CD8-positive, alpha-beta memory T cell (primary cell): Measurements from ENCODE around the gene ADK. TPM values are rescaled to one million over a fixed set of nuclear protein-coding genes. Genes with fewer than 3 reads are reported as not detected.

Experiments
- CTCF ChIA-PET: fragments of 350-600 bp; sonication (Branson Sonifier 250); formaldehyde crosslinking; loops from one replicate; lab custom pipeline; 2021; ENCODE audit warnings: antibody characterized with exemption; lab: Charles Lee
- POLR2A ChIA-PET: fragments of 350-600 bp; sonication (Branson Sonifier 250); formaldehyde crosslinking; loops from one replicate; lab custom pipeline; 2021; ENCODE audit warnings: antibody characterized with exemption; lab: Charles Lee
- DNase-seq, 5 donors: peaks; one replicate each; pipeline versions ENCODE4 v3.0.0 to v3.0.0-alpha.2; 2020 to 2022; ENCODE audit warnings: mixed read lengths in 1 of 5
- H3K27ac ChIP-seq: one replicate; pipeline ENCODE4 v1.7.0; 2013; ENCODE audit warnings: low read depth, mild to moderate bottlenecking, low read length, moderate library complexity
- H3K27me3 ChIP-seq: 2 replicates; pipeline ENCODE4 v1.7.0; 2013; ENCODE audit warnings: low read length, mild to moderate bottlenecking; ENCODE audit not compliant: insufficient read depth, poor library complexity, severe bottlenecking
- H3K36me3 ChIP-seq: 2 replicates; pipeline ENCODE4 v1.7.0; 2013; ENCODE audit warnings: mild to moderate bottlenecking, low read length, moderate library complexity; ENCODE audit not compliant: insufficient read depth
- H3K4me1 ChIP-seq: 2 replicates; pipeline ENCODE4 v1.7.0; 2013; ENCODE audit warnings: mild to moderate bottlenecking, low read length, moderate library complexity; ENCODE audit not compliant: insufficient read depth
- H3K4me3 ChIP-seq: 2 replicates; pipeline ENCODE4 v1.7.0; 2013; ENCODE audit warnings: mild to moderate bottlenecking, low read length
- H3K9me3 ChIP-seq: 2 replicates; pipeline ENCODE4 v1.7.0; 2013; ENCODE audit warnings: mild to moderate bottlenecking, low read length
- H3K27ac Mint-ChIP-seq, 8 donors: one replicate each; pipeline ENCODE4 v1.8.0; 2020 to 2021; ENCODE audit warnings: mixed read lengths in 8 of 8, mild to moderate bottlenecking in 6 of 8, inconsistent platforms in 3 of 8, moderate library complexity in 3 of 8
- H3K27me3 Mint-ChIP-seq, 2 donors: one replicate each; pipeline ENCODE4 v1.8.0; 2020 to 2021; ENCODE audit warnings: mixed read lengths in 2 of 2, mild to moderate bottlenecking in 1 of 2, moderate library complexity in 1 of 2
- H3K36me3 Mint-ChIP-seq, 3 donors: one replicate each; pipeline ENCODE4 v1.8.0; 2020 to 2021; ENCODE audit warnings: mixed read lengths in 3 of 3, inconsistent platforms in 1 of 3, mild to moderate bottlenecking in 1 of 3
- H3K4me1 Mint-ChIP-seq, 3 donors: one replicate each; pipeline ENCODE4 v1.8.0; 2020 to 2021; ENCODE audit warnings: mixed read lengths in 3 of 3, inconsistent platforms in 1 of 3, mild to moderate bottlenecking in 1 of 3
- H3K4me3 Mint-ChIP-seq, 7 donors: one replicate each; pipeline ENCODE4 v1.8.0; 2020 to 2021; ENCODE audit warnings: mixed read lengths in 7 of 7, mild to moderate bottlenecking in 6 of 7, moderate library complexity in 4 of 7, inconsistent platforms in 2 of 7
- H3K9me3 Mint-ChIP-seq, 5 donors: one replicate each; pipeline ENCODE4 v1.8.0; 2020 to 2022; ENCODE audit warnings: mixed read lengths in 5 of 5, mild to moderate bottlenecking in 3 of 5, moderate library complexity in 2 of 5, inconsistent platforms in 1 of 5
- polyA plus RNA-seq: library from polyadenylated mRNA; unstranded; fragments of 300-500 nt; fragmentation: Illumina TruSeq; gene quantifications from one replicate; pipeline ENCODE4 v1.2.3, GENCODE V29; 2021
- total RNA-seq, 2 experiments: library from RNA; stranded (reverse); gene quantifications; one replicate each; pipeline ENCODE4 v1.2.3, GENCODE V29; 2021

Gene ADK
- total and polyA plus RNA-seq, 3 experiments from 2014 or later, result 54.1 to 65.1 (median 64.4) TPM

GRCh38 chr10:74111799-74112198 is 39.2 kb upstream of the ADK start:
- H3K27me3 ChIP-seq, result no peaks in the 10 kb centered on the region
- H3K9me3 ChIP-seq, result no peaks in the 10 kb centered on the region
- no peak overlapping the region for H3K4me3 ChIP-seq
- ChIA-PET CTCF (interaction anchor here (2.5 kb wide), 1 partner anchor 12 kb away, joined by 6 read pairs; no protein-coding TSS in a partner anchor), POLR2A (interaction anchor here (0.6 kb wide), 1 partner anchor 10 kb away, joined by 4 read pairs; no protein-coding TSS in a partner anchor)
- Mint-ChIP-seq H3K4me3 (no peak overlapping the region), H3K27me3 (no peaks in the 10 kb centered on the region), H3K9me3 (no peaks in the 10 kb centered on the region), H3K4me1 (peaks cover 0 to 7% (median 3%) of the 10 kb centered on the region in 3 donors), H3K36me3 (peaks cover 8 to 94% (median 39%) of the 10 kb centered on the region in 3 donors), H3K27ac (peak overlapping the region in 2 of 8 donors; percentile 81 to 88)
- DNase-seq, result no peak
- peaks cover 59% of the 10 kb centered on the region for H3K36me3 ChIP-seq
- H3K4me1 ChIP-seq, result no peaks in the 10 kb centered on the region
- no peak overlapping the region for H3K27ac ChIP-seq

DNA sequence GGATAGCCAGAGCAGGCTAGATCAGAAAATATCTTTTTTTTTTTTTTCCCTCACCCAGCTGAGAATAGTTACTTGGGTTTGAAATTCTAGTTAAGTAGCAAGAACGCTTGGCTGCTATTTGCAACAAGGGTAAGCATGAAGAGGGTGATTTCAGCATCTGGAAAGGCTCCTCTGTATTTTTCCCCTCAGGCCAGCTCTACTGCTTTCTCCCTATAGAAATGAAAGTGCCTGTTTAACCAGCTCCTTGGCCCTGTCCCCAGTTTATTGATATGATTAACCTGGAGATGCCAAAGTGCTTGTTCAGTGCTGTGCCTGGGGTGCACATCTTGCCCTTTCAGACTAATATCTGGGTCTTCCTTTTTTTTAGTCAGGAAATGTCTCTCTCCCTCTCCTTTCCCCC is 37.5 kb upstream of the ADK start:
- no peaks in the 10 kb centered on the region for H3K27me3 Mint-ChIP-seq

GRCh38 chr10:74114041-74114448 is 37.0 kb upstream of the ADK start:
- ChIA-PET CTCF (no interaction called here), POLR2A (no interaction called here)
- Mint-ChIP-seq H3K4me3 (no peak overlapping the region), H3K27ac (peak overlapping the region in 6 of 8 donors; percentile 4 to 73 (median 8)), H3K36me3 (peaks cover 0 to 96% (median 36%) of the 10 kb centered on the region in 3 donors), H3K27me3 (no peaks in the 10 kb centered on the region), H3K4me1 (peaks cover 0 to 7% (median 3%) of the 10 kb centered on the region in 3 donors), H3K9me3 (no peaks in the 10 kb centered on the region)
- H3K27ac ChIP-seq, result no peak overlapping the region
- H3K36me3 ChIP-seq, result peaks cover 53% of the 10 kb centered on the region
- no peak overlapping the region for H3K4me3 ChIP-seq
- no peaks in the 10 kb centered on the region for H3K27me3 ChIP-seq
- H3K4me1 ChIP-seq, result no peaks in the 10 kb centered on the region
- no peaks in the 10 kb centered on the region for H3K9me3 ChIP-seq
- no peak for DNase-seq

More for the DNA sequence above, 37.5 kb upstream of the ADK start:
- Mint-ChIP-seq H3K27ac (peak overlapping the region in 5 of 8 donors; percentile 7 to 68 (median 8)), H3K4me3 (no peak overlapping the region), H3K9me3 (no peaks in the 10 kb centered on the region), H3K36me3 (peaks cover 0 to 96% (median 36%) of the 10 kb centered on the region in 3 donors), H3K4me1 (peaks cover 0 to 7% (median 3%) of the 10 kb centered on the region in 3 donors)
- no peak overlapping the region for H3K4me3 ChIP-seq
- no peak for DNase-seq
- H3K27me3 ChIP-seq, result no peaks in the 10 kb centered on the region
- no peaks in the 10 kb centered on the region for H3K9me3 ChIP-seq
- ChIA-PET POLR2A (no interaction called here), CTCF (interaction anchor here (0.7 to 1.2 kb wide), 3 partner anchors 19 to 234 kb away, joined by 3 read pairs; no protein-coding TSS in a partner anchor)
- no peaks in the 10 kb centered on the region for H3K4me1 ChIP-seq
- H3K27ac ChIP-seq, result no peak overlapping the region
- peaks cover 56% of the 10 kb centered on the region for H3K36me3 ChIP-seq

- Mint-ChIP-seq H3K4me1 (peaks cover 0 to 10% (median 0%) of the 10 kb centered on the region in 3 donors), H3K4me3 (no peak overlapping the region), H3K27me3 (no peaks in the 10 kb centered on the region), H3K36me3 (peaks cover 0 to 95% (median 33%) of the 10 kb centered on the region in 3 donors), H3K27ac (peak overlapping the region in 3 of 8 donors; percentile 51 to 85 (median 72)), H3K9me3 (no peaks in the 10 kb centered on the region)
- no peaks in the 10 kb centered on the region for H3K27me3 ChIP-seq
- H3K36me3 ChIP-seq, result peaks cover 33% of the 10 kb centered on the region
- H3K27ac ChIP-seq, result no peak overlapping the region
- no peaks in the 10 kb centered on the region for H3K9me3 ChIP-seq
- H3K4me3 ChIP-seq, result no peak overlapping the region
- ChIA-PET POLR2A (no interaction called here), CTCF (no interaction called here)
- no peaks in the 10 kb centered on the region for H3K4me1 ChIP-seq
- no peak for DNase-seq
Observed at GRCh38 chr10:74117738-74118137, 33.3 kb upstream of the ADK start.

DNA sequence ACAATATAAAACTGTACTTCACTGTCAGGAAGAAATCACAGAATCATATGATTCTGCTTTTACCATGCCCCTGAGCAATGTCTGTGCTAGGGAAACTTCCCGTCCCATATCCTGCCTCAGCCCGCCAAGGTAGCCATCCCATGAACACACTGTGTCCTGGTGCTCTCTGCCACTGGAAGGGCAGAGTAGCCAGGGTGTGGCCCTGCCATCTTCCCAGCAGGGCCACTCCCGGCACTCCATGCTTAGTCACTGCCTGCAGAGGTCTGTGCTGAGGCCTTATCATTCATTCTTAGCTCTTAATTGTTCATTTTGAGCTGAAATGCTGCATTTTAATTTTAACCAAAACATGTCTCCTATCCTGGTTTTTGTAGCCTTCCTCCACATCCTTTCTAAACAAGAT is 32.2 kb upstream of the ADK start:
- H3K9me3 ChIP-seq, result no peaks in the 10 kb centered on the region
- no peaks in the 10 kb centered on the region for H3K4me1 ChIP-seq
- peaks cover 31% of the 10 kb centered on the region for H3K36me3 ChIP-seq
- POLR2A ChIA-PET, result no interaction called here
- CTCF ChIA-PET, result interaction anchor here (0.9 to 1.4 kb wide), 2 partner anchors 94 to 116 kb away, joined by 3 to 4 read pairs; no protein-coding TSS in a partner anchor
- H3K4me1 Mint-ChIP-seq, result peaks cover 0 to 10% (median 0%) of the 10 kb centered on the region in 3 donors
- no peaks in the 10 kb centered on the region for H3K9me3 Mint-ChIP-seq
- no peak overlapping the region for H3K4me3 ChIP-seq
- no peaks in the 10 kb centered on the region for H3K27me3 ChIP-seq
- no peak overlapping the region for H3K27ac ChIP-seq
- H3K4me3 Mint-ChIP-seq, result no peak overlapping the region
- H3K27me3 Mint-ChIP-seq, result no peaks in the 10 kb centered on the region
- peak overlapping the region; percentile 11 to 95 (median 70) for H3K27ac Mint-ChIP-seq
- peaks cover 0 to 95% (median 31%) of the 10 kb centered on the region in 3 donors for H3K36me3 Mint-ChIP-seq
- DNase-seq, result no peak

DNA sequence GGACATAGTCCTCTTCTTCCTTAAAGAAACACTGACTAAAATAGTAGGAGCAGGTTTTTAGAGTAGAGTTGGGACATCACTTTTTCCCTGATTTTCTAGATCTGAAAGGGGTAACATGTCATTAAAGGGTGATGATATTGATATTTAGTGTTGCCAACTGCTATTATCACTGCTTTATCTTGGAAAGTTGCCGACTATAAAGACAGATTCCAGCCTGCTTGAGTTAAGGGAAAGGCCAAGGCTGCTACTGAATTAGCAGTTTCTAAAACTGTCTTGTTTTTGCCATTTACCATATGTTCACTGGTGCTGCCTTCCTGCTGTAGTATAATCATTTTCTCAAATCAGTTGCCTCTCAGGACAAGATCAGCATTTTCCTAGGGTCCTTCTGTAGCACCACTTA is 30.1 kb upstream of the ADK start:
- Histone ChIP-seq H3K27me3 (no peaks in the 10 kb centered on the region), H3K4me3 (no peak overlapping the region), H3K9me3 (no peaks in the 10 kb centered on the region), H3K27ac (no peak overlapping the region), H3K36me3 (peaks cover 38% of the 10 kb centered on the region), H3K4me1 (no peaks in the 10 kb centered on the region)
- Mint-ChIP-seq H3K27me3 (no peaks in the 10 kb centered on the region), H3K4me3 (no peak overlapping the region), H3K36me3 (peaks cover 0 to 93% (median 25%) of the 10 kb centered on the region in 3 donors), H3K27ac (peak overlapping the region in 3 of 8 donors; percentile 10 to 78 (median 59)), H3K4me1 (peaks cover 0 to 5% (median 0%) of the 10 kb centered on the region in 3 donors), H3K9me3 (no peaks in the 10 kb centered on the region)
- POLR2A ChIA-PET, result no interaction called here
- DNase-seq, result no peak
- CTCF ChIA-PET, result interaction anchor here (1.0 to 1.2 kb wide), 3 partner anchors 17 to 235 kb away, joined by 3 to 4 read pairs (median 3); no protein-coding TSS in a partner anchor

DNA sequence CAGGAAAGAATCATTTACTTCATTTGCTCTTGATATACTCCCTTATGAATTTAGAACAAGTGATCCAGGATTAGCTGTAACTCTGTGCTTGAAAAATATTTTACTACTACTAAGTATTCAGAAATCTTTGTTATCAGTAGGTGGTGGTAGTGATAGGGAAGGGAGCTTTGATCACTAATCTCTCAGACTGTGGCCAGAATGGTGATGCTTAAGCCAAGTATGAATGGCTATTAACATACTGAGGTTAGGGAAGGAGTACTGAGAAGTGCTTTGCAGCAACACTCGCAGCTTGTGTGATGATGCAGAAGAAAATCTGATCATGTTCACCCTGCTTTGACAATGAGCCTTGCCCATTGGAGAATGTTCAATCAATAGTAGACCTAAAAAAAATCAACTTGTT is 29.7 kb upstream of the ADK start:
- Mint-ChIP-seq H3K9me3 (no peaks in the 10 kb centered on the region), H3K36me3 (peaks cover 0 to 93% (median 26%) of the 10 kb centered on the region in 3 donors), H3K27me3 (no peaks in the 10 kb centered on the region), H3K4me3 (no peak overlapping the region), H3K4me1 (peaks cover 0 to 3% (median 0%) of the 10 kb centered on the region in 3 donors), H3K27ac (peak overlapping the region in 4 of 8 donors; percentile 27 to 79 (median 68))
- CTCF ChIA-PET, result interaction anchor here (1.0 to 1.6 kb wide), 3 partner anchors 18 to 108 kb away, joined by 3 to 4 read pairs (median 3); no protein-coding TSS in a partner anchor
- H3K36me3 ChIP-seq, result peaks cover 42% of the 10 kb centered on the region
- no peaks in the 10 kb centered on the region for H3K9me3 ChIP-seq
- H3K4me3 ChIP-seq, result no peak overlapping the region
- no peak for DNase-seq
- no peaks in the 10 kb centered on the region for H3K4me1 ChIP-seq
- POLR2A ChIA-PET, result no interaction called here
- no peak overlapping the region for H3K27ac ChIP-seq
- H3K27me3 ChIP-seq, result no peaks in the 10 kb centered on the region

GRCh38 chr10:74122060-74122459 is 29.0 kb upstream of the ADK start:
- no peaks in the 10 kb centered on the region for H3K27me3 Mint-ChIP-seq
- no peak overlapping the region for H3K4me3 Mint-ChIP-seq
- POLR2A ChIA-PET, result interaction anchor here (0.6 kb wide), 1 partner anchor 711 kb away, joined by 4 read pairs; no protein-coding TSS in a partner anchor
- CTCF ChIA-PET, result interaction anchor here (0.9 to 1.6 kb wide), 4 partner anchors 8 to 108 kb away, joined by 3 read pairs; no protein-coding TSS in a partner anchor
- Histone ChIP-seq H3K36me3 (peaks cover 42% of the 10 kb centered on the region), H3K27ac (no peak overlapping the region), H3K9me3 (no peaks in the 10 kb centered on the region), H3K4me3 (no peak overlapping the region), H3K4me1 (no peaks in the 10 kb centered on the region), H3K27me3 (no peaks in the 10 kb centered on the region)
- no peaks in the 10 kb centered on the region for H3K9me3 Mint-ChIP-seq
- peaks cover 0 to 3% (median 0%) of the 10 kb centered on the region in 3 donors for H3K4me1 Mint-ChIP-seq
- DNase-seq, result no peak
- H3K27ac Mint-ChIP-seq, result peak overlapping the region in 7 of 8 donors; percentile 0 to 91 (median 62)
- H3K36me3 Mint-ChIP-seq, result peaks cover 0 to 93% (median 25%) of the 10 kb centered on the region in 3 donors
